Fibroblast of skin of left biceps (primary cell): ENCODE results near the gene OGFR.

Experiments
- DNase-seq, 2 experiments: peaks; one replicate each; pipeline ENCODE4 v3.0.0-alpha.2; 2013; ENCODE audit warnings: low read depth in 2 of 2

OGFR gene

DNA sequence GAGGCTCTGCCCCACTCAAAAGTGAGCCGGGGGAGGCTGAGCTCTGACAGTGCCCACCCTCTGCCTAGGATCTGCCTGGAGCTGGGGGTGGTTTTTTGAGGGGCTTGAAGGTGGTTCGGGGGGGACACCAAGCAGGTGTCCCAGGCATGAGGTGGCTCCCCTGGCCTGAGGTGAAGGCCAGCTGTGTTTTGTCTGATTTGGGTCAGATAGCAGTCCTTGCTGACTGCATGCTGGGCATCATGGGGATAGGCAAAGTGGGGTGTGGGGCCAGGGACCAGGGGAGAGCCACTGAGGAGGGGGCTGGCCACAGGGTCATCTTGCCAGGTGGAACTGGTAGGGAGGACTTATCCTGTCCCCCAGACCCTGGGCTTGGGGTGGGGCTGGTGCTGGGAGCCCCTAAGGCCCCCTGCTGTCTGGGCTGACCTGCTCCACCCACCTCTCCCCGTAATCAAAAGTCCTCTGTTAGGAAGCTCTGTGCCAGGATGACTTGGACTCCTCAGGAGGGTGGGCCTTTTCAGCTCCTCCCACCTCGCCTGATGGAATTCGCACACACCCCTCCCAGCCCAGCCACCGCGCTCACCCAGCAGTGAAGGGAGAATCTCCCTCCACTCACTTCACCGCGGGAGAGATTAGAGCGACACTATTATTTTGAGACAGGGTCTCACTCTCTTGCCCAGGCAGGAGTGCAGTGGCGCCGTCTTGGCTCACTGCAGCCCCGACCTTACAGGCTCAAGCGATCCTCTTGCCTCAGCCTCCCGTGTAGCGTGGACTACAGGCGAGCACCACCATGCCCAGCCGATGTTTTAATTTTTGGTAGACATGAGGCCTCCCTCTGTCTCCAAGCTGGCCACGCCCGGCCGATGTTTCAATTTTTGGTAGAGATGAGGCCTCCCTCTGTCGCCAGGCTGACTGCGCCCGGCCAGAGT, 10.7 kb downstream of the OGFR start:
- DNase-seq = no peak

DNA sequence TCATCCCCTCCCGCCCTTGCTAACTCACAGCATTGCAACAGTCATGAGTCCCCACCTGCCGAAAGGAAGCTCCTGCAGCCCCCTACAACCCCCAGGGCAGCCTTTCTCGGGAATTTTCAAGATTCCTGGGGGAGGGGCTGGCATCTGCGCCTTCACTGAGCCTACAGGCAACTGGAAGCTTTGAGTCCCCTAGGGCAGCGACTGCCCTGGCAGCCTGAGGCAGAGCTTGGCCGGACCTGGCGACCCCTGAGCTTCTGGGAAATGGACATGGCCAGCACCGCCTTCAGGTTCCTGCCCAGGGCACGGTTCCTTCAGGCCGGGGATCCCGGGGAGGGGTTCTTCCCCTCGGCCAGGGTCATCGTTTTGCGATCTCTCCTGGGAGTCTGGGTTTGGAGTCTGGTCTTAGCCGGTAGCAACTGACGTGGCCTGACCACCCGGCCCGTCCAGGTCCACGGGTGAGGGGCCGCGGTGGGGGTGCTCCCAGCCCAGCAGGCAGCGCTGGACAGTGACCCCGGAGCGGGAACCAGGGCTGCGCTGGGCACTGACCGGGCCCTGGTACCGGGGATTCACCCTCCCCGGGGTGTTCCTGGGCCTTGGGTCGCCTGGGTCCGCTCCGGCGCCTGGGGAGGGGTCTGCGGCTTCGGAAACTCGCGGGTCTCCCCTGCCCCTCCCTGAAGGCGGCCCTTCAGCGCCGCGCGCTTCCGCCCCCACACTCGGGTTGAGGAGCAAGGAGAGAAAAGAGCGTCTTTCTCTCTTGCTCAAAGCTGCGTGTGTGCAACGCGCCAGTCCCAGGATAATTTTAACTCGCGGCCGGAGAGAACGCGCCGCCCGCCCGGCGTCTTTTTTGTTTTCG, 11.6 kb downstream of the OGFR start:
- no peak for DNase-seq

- DNase-seq = no peak
Observed at GRCh38 chr20:62816884-62817873, 12.5 kb downstream of the OGFR start, which contains the start of gene COL9A3. TSS of gene COL9A3 (plus strand) at chr20:62817050. CDS start at chr20:62817065, 15 bp downstream.

GRCh38 chr20:62817975-62818591, 13.4 kb downstream of the OGFR start:
- no peak for DNase-seq

- DNase-seq = no peak
Observed at GRCh38 chr20:62818592-62819493, 14.2 kb downstream of the OGFR start.

DNA sequence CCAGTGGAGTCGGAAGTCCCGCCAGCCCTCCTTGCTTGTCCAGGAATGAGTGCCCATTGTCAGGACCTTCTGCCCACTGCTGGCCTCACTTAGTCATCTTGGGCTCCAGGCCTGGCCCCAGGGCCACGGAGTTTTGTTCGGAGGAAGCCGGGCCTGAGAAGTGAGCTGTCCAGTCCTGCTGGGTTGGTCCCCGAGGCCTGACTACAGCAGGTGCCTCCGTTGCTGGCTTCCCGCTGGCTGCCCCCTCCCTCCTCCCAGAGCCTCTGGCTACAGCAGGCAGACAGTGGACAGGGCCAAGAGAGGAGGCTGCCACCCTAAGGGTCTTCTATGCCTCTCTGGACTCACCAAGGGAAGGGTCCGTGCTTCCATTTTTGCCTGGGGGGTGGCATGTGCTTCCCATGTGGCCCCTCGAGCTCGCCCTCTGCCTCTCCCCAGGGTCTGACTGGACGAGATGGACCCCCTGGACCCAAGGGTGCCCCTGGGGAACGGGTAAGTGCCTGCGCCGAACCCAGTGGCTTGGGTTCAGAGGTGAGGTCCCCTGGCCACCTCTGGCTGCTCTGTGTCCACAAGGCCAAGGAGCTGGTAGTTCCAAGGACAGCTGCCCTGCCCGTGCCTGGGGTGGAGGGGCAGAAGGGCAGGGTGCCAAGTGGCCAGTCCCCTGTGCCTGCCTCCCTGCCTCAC, 15.0 kb downstream of the OGFR start:
- DNase-seq = no peak

DNA sequence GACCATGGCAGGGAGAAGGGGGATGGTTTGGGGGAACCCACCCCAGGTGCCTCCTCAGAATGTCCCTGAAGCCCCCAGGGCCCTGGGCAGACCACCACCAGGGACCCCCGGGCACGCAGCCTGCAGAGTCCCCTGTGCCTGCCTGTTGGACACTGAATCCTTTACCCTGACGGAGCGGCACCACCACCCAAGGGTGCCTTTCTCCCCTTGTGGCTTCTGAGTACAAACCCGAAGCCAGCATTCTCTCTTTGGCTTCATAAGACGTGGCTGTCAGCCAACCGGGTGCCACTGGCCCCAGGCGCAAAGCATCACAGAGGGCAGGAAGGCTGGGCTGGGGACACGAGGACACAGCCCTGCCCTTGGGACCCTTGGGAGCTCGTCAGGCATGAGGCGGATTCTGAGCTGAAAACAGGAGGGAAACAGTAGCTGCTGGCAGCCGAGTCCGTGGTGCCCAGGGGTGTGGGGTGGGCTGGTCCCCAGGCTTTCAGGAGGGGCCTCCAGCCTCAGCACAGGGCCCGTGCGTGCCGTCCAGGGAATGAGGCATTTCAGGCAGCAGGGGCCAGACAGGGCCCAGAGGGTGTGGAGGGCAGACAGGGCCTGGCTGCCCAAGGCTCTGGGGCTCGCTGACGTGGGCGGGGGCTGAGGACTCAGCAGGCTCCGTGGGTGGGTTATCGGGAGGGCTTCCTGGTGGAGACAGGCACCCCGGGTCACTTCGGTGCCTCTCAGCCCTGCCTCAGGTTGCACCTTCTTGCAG, 15.8 kb downstream of the OGFR start:
- no peak for DNase-seq

DNA sequence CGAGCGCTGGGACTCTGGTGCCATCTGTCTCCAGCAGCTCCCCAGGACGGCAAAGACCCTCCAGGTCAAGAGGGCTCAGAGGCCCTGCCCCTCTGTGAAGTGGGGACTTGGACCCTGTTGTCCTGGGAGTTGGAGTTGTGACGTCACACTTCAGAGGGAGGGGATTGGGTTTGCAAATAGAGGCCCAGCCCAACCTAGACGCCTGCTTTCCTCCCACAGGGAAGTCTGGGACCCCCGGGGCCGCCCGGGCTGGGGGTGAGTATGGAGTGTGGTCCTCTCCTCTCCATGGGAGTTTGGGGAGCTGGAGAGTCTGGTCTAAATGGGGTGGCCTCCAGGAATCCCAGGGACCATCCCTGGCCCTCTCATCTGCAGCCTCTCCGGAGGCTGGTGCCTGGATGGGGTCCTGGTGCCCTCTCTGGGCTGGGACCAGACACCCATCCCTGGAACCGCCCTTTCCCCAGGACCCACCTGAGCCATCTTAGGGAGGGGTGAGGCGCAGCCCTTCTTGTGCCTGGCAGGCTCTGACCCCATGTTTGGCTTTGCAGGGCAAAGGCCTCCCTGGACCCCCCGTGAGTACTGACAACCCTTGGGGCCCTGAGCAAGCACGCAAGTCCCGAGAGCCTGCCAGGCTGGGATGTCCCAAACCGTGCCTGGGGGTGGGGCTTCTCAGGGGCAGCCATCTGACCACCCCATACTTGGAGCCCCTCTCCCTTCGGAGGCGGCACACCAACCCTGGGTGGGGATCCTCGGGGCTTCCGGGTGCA, 16.5 kb downstream of the OGFR start:
- DNase-seq = no peak

- DNase-seq = no peak
Observed at GRCh38 chr20:62821726-62822210, 17.1 kb downstream of the OGFR start.

- DNase-seq = no peak
Observed at GRCh38 chr20:62822239-62822787, 17.7 kb downstream of the OGFR start.

- no peak for DNase-seq
Observed at GRCh38 chr20:62822788-62823651, 18.4 kb downstream of the OGFR start.

DNA sequence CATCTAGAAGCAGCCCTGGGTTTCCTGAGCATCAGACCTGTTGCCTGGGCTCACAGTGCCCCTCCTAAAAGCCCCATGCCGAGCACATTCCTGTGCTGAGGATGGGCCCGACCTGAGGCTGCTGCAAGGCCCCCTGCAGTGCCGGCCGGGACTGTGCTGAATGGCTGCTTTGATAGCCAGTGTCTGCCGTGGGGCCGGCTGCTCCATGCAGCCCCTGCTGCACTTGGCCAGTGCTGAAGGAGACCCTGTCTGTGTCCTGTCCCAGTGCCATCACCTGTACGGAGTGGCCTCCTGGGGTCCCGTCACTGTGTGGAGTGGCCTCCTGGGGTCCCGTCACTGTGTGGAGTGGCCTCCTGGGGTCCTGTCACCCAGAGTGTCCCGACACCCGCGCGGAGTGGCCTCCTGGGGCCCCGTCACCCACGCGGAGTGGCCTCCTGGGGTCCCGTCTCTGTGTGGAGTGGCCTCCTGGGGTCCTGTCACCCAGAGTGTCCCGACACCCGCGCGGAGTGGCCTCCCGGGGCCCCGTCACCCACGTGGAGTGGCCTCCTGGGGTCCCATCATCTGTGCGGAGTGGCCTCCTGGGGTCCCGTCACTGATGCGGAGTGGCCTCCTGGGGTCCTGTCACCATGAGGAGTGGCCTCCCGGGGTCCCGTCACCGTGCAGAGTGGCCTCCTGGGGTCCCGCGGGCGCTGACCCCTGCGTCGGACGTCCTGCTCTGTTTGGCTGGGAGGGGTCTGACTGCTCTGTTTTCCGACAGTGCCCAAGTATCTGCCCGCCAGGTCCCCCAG, 19.2 kb downstream of the OGFR start:
- no peak for DNase-seq

GRCh38 chr20:62824476-62825332, 20.1 kb downstream of the OGFR start:
- no peak for DNase-seq

DNA sequence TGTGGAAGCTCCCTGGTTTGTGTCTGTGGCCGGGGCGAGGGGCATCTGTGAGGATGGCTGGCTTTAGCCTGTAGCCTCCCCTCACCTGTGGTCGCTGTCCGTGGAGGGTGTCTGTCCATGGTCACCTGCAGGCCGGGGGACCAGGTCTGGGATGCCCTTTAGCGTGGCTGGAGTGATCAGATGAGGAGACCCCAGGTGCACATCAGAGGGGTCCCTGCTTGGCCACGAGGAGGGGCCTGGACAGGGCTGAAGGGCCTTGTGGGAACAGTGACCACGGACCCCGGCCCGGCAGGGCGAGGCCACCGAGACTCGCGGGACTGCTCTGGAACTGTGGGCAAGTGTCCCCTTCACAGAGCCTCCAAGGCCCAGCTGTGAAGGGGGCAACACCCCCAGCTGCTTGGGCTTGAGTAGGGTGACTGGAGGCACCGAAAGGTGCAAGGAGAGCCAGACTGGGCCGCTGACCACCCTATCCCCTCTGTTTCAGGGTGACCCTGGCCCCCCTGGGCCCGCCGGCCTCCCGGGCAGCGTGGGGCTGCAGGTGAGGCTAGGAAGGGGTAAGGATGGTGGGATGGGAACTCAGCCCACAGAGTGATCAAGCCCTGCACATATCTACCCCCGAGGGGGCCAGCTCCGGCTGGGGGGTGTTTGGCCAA, 20.8 kb downstream of the OGFR start:
- DNase-seq = no peak
